Cardiac muscle cell (in vitro differentiated cells and primary cell): ENCODE results near the gene TP53RK. TPM values are rescaled to one million over a fixed set of nuclear protein-coding genes. Genes with fewer than 3 reads are reported as not detected.

Source experiments
- DNase-seq, 2 donors: peaks; one replicate each; pipeline versions ENCODE4 v3.0.0 to v3.0.0-alpha.2; 2010 to 2017; ENCODE audit warnings: low read depth in 1 of 2, low spot score in 1 of 2
- H3K27ac ChIP-seq: fragments of 200-600 bp; sonication (generic); 2 replicates; pipeline ENCODE4 v1.5.1; 2016
- H3K27me3 ChIP-seq: fragments of 200-600 bp; sonication (generic); 2 replicates; pipeline ENCODE4 v1.6.0; 2016; ENCODE audit warnings: control low read depth
- H3K36me3 ChIP-seq: fragments of 200-600 bp; sonication (generic); 2 replicates; pipeline ENCODE4 v1.5.1; 2016; ENCODE audit warnings: control low read depth
- H3K4me1 ChIP-seq: fragments of 200-600 bp; sonication (generic); 2 replicates; pipeline ENCODE4 v1.8.1; 2017; ENCODE audit warnings: low read depth, mild to moderate bottlenecking, mixed run types
- H3K4me3 ChIP-seq: fragments of 200-600 bp; sonication (generic); 2 replicates; pipeline ENCODE4 v1.5.1; 2016; ENCODE audit warnings: mild to moderate bottlenecking
- H3K9me3 ChIP-seq: fragments of 200-600 bp; sonication (generic); 2 replicates; pipeline ENCODE4 v1.5.1; 2017; ENCODE audit warnings: low read depth, mild to moderate bottlenecking, control low read depth
- polyA plus RNA-seq: library from polyadenylated mRNA; unstranded; fragments of >200 nt; fragmentation: Nextera tagmentation; extraction: Ambion mirVana; gene quantifications from 2 replicates; pipeline ENCODE4 v1.2.1, GENCODE V29; 2016
- total RNA-seq: library from RNA; depleted of rRNA; stranded (reverse); fragments of >200 nt; gene quantifications from 2 replicates; pipeline ENCODE4 v1.2.3, GENCODE V29; 2016
- TF ChIP-seq, protein P1 (sequence below): IDR thresholded peaks from 2 replicates; pipeline ENCODE4 v1.5.1; 2012; ENCODE audit warnings: low read depth, mild to moderate bottlenecking, low read length

Gene TP53RK
- total and polyA plus RNA-seq, 2 experiments from 2014 or later, result 15.8 to 19.6 TPM

DNA sequence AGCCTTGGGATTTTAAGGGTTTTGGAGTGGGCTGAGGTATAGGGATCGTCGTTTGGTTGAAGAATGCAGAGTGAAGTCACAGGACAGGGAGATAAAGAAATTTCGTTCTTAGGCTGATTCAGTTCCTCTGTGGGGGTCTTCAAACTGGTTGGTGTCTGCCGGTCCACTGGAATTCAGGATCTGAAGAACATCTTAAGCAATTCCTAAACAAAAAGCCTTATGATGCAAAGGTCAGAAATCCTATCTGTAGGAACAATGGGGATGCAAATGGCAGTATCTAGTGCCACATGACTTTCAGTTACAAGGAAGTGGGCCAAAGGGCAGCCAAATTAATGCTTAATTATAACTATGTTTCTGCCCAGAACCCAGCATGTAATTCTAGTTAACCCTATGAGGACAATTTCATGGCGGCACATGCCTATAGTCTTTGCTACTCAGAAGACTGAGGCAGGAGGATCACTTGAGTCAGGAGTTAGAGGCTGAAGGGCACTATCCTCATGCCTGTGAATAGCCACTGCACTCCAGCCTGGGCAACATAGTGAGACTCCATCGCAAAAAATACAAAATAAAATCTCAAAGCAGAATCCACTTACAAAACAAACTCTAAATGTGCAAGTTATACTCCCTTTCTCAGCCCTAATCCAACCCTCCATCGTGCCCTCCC lies 15.6 kb upstream of the TP53RK start:
- no peaks in the 10 kb centered on the region for H3K4me1 ChIP-seq
- no peaks in the 10 kb centered on the region for H3K36me3 ChIP-seq
- TF ChIP-seq, protein P1, sequence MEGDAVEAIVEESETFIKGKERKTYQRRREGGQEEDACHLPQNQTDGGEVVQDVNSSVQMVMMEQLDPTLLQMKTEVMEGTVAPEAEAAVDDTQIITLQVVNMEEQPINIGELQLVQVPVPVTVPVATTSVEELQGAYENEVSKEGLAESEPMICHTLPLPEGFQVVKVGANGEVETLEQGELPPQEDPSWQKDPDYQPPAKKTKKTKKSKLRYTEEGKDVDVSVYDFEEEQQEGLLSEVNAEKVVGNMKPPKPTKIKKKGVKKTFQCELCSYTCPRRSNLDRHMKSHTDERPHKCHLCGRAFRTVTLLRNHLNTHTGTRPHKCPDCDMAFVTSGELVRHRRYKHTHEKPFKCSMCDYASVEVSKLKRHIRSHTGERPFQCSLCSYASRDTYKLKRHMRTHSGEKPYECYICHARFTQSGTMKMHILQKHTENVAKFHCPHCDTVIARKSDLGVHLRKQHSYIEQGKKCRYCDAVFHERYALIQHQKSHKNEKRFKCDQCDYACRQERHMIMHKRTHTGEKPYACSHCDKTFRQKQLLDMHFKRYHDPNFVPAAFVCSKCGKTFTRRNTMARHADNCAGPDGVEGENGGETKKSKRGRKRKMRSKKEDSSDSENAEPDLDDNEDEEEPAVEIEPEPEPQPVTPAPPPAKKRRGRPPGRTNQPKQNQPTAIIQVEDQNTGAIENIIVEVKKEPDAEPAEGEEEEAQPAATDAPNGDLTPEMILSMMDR, result no peak
- DNase-seq, result peak in 1 of 2 donors; percentile 51
- H3K27me3 ChIP-seq, result no peaks in the 10 kb centered on the region
- no peak overlapping the region for H3K27ac ChIP-seq
- no peak overlapping the region for H3K4me3 ChIP-seq
- H3K9me3 ChIP-seq, result no peaks in the 10 kb centered on the region

DNA sequence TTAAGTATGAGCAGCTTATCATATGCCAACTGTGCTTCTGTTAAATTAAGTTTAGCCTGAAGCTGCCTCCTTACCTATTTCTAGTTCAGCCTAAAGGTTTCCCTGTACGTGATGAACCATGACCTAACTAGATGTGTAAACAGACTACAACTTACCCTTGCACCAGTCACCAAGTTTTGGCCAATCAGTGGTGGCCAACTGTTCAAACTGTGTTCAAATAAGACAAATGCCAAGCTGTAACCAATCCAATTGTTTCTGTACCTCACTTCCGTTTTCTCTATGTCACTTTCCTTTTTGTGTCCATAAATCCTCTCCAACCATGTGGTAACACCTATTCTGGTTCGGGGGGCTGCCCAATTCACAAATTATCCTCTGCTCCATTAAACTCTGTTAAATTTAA lies 14.2 kb upstream of the TP53RK start:
- TF ChIP-seq, protein P1, result no peak
- Histone ChIP-seq H3K36me3 (no peaks in the 10 kb centered on the region), H3K9me3 (no peaks in the 10 kb centered on the region), H3K4me1 (no peaks in the 10 kb centered on the region), H3K27me3 (no peaks in the 10 kb centered on the region), H3K4me3 (no peak overlapping the region), H3K27ac (no peak overlapping the region)
- no peak for DNase-seq

DNA sequence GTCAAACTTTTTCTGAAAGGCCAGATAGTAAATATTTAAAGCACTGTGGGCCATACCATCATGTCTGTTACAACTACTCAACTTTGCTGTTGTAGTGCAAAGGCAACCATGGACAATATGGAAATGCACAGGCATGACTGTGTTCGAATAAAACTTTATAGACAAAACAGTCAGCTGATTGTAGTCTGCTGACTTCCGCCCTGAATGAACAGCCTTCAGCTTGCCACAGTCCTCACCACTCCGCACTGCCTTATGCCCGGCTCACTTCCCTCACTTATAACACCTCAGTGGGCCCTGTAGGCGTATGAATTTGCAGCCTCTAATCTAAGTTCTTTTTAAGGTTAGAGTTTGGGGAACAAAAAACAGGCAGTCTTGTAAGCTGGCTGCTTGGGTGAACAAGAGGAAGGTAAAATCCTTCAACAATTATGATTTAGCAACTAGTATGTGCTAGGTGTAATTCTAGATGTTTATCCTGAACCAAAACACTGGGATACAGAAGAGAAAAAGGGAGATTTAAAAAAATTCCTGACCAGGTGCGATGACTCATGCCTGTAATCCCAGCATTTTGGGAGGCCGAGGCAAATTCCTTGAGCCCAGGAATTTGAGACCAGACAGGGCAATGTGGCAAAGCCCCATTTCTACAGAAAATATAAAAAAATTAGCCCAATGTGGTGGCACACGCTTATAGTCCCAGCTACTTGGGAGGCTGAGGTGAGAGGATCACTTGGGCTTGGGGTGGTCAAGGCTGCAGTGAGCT lies 13.4 kb upstream of the TP53RK start:
- DNase-seq, result no peak
- Histone ChIP-seq H3K36me3 (no peaks in the 10 kb centered on the region), H3K9me3 (no peaks in the 10 kb centered on the region), H3K4me3 (no peak overlapping the region), H3K4me1 (no peaks in the 10 kb centered on the region), H3K27ac (no peak overlapping the region), H3K27me3 (no peaks in the 10 kb centered on the region)
- TF ChIP-seq, protein P1, result no peak

DNA sequence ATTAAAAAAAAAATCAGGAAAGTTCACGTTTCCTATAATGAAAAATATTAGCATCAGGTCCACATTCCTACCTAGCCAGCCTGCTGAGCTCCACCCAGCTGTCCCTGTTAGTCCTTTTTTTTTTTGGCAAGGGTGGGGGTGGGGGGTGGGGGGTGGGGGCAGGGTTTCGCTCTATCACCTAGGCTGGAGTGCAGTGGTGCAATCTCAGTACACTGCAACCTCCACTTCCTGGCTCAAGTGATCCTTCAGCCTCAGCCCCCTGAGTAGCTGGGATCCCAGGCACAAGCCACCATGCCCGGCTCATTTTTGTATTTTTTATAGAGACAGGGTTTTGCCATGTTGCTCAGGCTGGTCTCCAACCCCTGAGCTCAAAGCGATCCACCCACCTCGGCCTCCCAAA lies 12.7 kb upstream of the TP53RK start:
- Histone ChIP-seq H3K27me3 (no peaks in the 10 kb centered on the region), H3K36me3 (no peaks in the 10 kb centered on the region), H3K9me3 (no peaks in the 10 kb centered on the region), H3K4me1 (no peaks in the 10 kb centered on the region), H3K27ac (no peak overlapping the region), H3K4me3 (no peak overlapping the region)
- TF ChIP-seq, protein P1, result no peak
- no peak for DNase-seq

DNA sequence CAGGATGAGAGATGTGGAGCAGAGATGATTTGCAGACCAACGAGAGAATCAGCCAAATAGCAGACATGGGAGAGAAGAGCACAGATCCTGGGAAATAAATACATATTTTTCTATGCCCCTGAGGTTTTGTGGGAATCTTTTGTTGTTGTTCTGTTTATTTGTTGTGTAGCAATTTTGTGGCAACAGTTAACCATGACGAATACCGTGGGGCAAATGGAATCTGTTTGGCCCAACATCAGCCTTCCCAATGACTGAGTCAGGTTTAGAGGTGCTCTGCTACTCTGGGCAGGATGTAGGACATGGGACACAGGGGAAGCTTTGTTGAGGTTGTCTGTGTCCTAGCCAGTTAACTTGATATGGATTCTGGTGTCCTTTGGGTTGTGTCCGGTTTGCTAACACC lies 12.3 kb upstream of the TP53RK start:
- Histone ChIP-seq H3K36me3 (no peaks in the 10 kb centered on the region), H3K27ac (no peak overlapping the region), H3K27me3 (no peaks in the 10 kb centered on the region), H3K9me3 (no peaks in the 10 kb centered on the region), H3K4me1 (no peaks in the 10 kb centered on the region), H3K4me3 (no peak overlapping the region)
- DNase-seq, result no peak
- TF ChIP-seq, protein P1, result no peak
